Activated naive CD8-positive, alpha-beta T cell treated with anti-CD3 and anti-CD28 coated beads, Interleukin-2, amount 10 ng/mL, durations not matched to agents 7 days and 5 days (primary cell): ENCODE data around the gene HLCS. TPM values are rescaled to one million over a fixed set of nuclear protein-coding genes. Genes with fewer than 3 reads are reported as not detected.

Experiments
- ATAC-seq: fragments of 150-1000 bp; cut with Tn5 transposase; one replicate; pipeline ENCODE4 v1.10.0; 2021; ENCODE audit warnings: low read depth, moderate library complexity
- POLR2A ChIA-PET: fragments of 350-600 bp; sonication (Branson Sonifier 250); formaldehyde crosslinking; loops from one replicate; lab custom pipeline; 2021; ENCODE audit warnings: antibody characterized with exemption; lab: Charles Lee
- DNase-seq: peaks from one replicate; pipeline ENCODE4 v3.0.0; 2021
- H3K27ac Mint-ChIP-seq: one replicate; pipeline ENCODE4 v1.8.0; 2022; ENCODE audit warnings: mild to moderate bottlenecking, mixed read lengths
- H3K27me3 Mint-ChIP-seq: one replicate; pipeline ENCODE4 v1.8.0; 2022; ENCODE audit warnings: mild to moderate bottlenecking, moderate library complexity, mixed read lengths
- H3K36me3 Mint-ChIP-seq: one replicate; pipeline ENCODE4 v1.8.0; 2021; ENCODE audit warnings: mild to moderate bottlenecking, mixed read lengths
- H3K4me1 Mint-ChIP-seq: one replicate; pipeline ENCODE4 v1.8.0; 2021; ENCODE audit warnings: mixed read lengths
- H3K4me3 Mint-ChIP-seq: one replicate; pipeline ENCODE4 v1.8.0; 2022; ENCODE audit warnings: mild to moderate bottlenecking, moderate library complexity, mixed read lengths
- H3K9me3 Mint-ChIP-seq: one replicate; pipeline ENCODE4 v1.8.0; 2021; ENCODE audit warnings: mixed read lengths
- total RNA-seq, 2 experiments: library from RNA; stranded (reverse); gene quantifications; one replicate each; pipeline ENCODE4 v1.2.3, GENCODE V29; 2021

The HLCS gene
- total RNA-seq, 2 experiments from 2014 or later, result 17.4 to 17.8 TPM

GRCh38 chr21:36754241-36754898 lies 212.1 kb downstream of the HLCS start:
- ATAC-seq (no peak), DNase-seq (no peak)
- Mint-ChIP-seq H3K36me3 (no peaks in the 10 kb centered on the region), H3K27me3 (peaks cover 4% of the 10 kb centered on the region), H3K4me3 (no peak overlapping the region), H3K27ac (no peak overlapping the region), H3K4me1 (peaks cover 5% of the 10 kb centered on the region), H3K9me3 (no peaks in the 10 kb centered on the region)
- POLR2A ChIA-PET, result no interaction called here

GRCh38 chr21:36753556-36753955 lies 212.9 kb downstream of the HLCS start:
- Mint-ChIP-seq H3K27ac (no peak overlapping the region), H3K4me3 (no peak overlapping the region), H3K27me3 (peaks cover 11% of the 10 kb centered on the region), H3K4me1 (no peaks in the 10 kb centered on the region), H3K9me3 (no peaks in the 10 kb centered on the region), H3K36me3 (no peaks in the 10 kb centered on the region)
- DNase-seq, result no peak
- POLR2A ChIA-PET, result no interaction called here
- no peak for ATAC-seq

GRCh38 chr21:36751383-36751782 lies 215.1 kb downstream of the HLCS start:
- H3K27me3 Mint-ChIP-seq, result peaks cover 25% of the 10 kb centered on the region
- H3K9me3 Mint-ChIP-seq, result no peaks in the 10 kb centered on the region
- H3K4me3 Mint-ChIP-seq, result no peak overlapping the region
- no peaks in the 10 kb centered on the region for H3K36me3 Mint-ChIP-seq
- POLR2A ChIA-PET, result no interaction called here
- no peak for DNase-seq
- no peak for ATAC-seq
- peaks cover 2% of the 10 kb centered on the region for H3K4me1 Mint-ChIP-seq
- no peak overlapping the region for H3K27ac Mint-ChIP-seq

- Mint-ChIP-seq H3K4me3 (no peak overlapping the region), H3K4me1 (peaks cover 2% of the 10 kb centered on the region), H3K27me3 (peaks cover 32% of the 10 kb centered on the region), H3K27ac (no peak overlapping the region), H3K9me3 (no peaks in the 10 kb centered on the region), H3K36me3 (no peaks in the 10 kb centered on the region)
- no peak for DNase-seq
- ATAC-seq, result no peak
- POLR2A ChIA-PET, result interaction anchor here (0.6 kb wide), 1 partner anchor 67 kb away, joined by 4 read pairs; no protein-coding TSS in a partner anchor
Observed at GRCh38 chr21:36750576-36750959, 215.9 kb downstream of the HLCS start.

- Mint-ChIP-seq H3K27me3 (peaks cover 35% of the 10 kb centered on the region), H3K4me3 (no peak overlapping the region), H3K4me1 (peaks cover 2% of the 10 kb centered on the region), H3K36me3 (no peaks in the 10 kb centered on the region), H3K9me3 (no peaks in the 10 kb centered on the region), H3K27ac (no peak overlapping the region)
- no peak for DNase-seq
- ATAC-seq, result no peak
- POLR2A ChIA-PET, result no interaction called here
Observed at GRCh38 chr21:36749935-36750575, 216.4 kb downstream of the HLCS start.

- H3K4me1 Mint-ChIP-seq, result peaks cover 2% of the 10 kb centered on the region
- H3K4me3 Mint-ChIP-seq, result peak overlapping the region; percentile 32
- peak; percentile 83 for ATAC-seq
- no peaks in the 10 kb centered on the region for H3K9me3 Mint-ChIP-seq
- no peak overlapping the region for H3K27ac Mint-ChIP-seq
- POLR2A ChIA-PET, result no interaction called here
- peak; percentile 76 for DNase-seq
- H3K27me3 Mint-ChIP-seq, result peaks cover 47% of the 10 kb centered on the region
- no peaks in the 10 kb centered on the region for H3K36me3 Mint-ChIP-seq
Observed at GRCh38 chr21:36747815-36748383, 218.6 kb downstream of the HLCS start.

- Mint-ChIP-seq H3K27ac (no peak overlapping the region), H3K27me3 (peaks cover 47% of the 10 kb centered on the region), H3K36me3 (no peaks in the 10 kb centered on the region), H3K4me3 (peak overlapping the region; percentile 29), H3K9me3 (no peaks in the 10 kb centered on the region), H3K4me1 (peaks cover 2% of the 10 kb centered on the region)
- DNase-seq (no peak), ATAC-seq (peak; percentile 37)
- POLR2A ChIA-PET, result no interaction called here
Observed at GRCh38 chr21:36747041-36747814, 219.2 kb downstream of the HLCS start.

GRCh38 chr21:36745459-36745858 lies 221.0 kb downstream of the HLCS start:
- ATAC-seq, result no peak
- H3K9me3 Mint-ChIP-seq, result no peaks in the 10 kb centered on the region
- DNase-seq, result no peak
- H3K27me3 Mint-ChIP-seq, result peaks cover 50% of the 10 kb centered on the region
- POLR2A ChIA-PET, result no interaction called here
- H3K36me3 Mint-ChIP-seq, result no peaks in the 10 kb centered on the region
- H3K4me1 Mint-ChIP-seq, result peaks cover 2% of the 10 kb centered on the region
- H3K27ac Mint-ChIP-seq, result no peak overlapping the region
- no peak overlapping the region for H3K4me3 Mint-ChIP-seq

- Mint-ChIP-seq H3K27me3 (peaks cover 50% of the 10 kb centered on the region), H3K9me3 (no peaks in the 10 kb centered on the region), H3K4me3 (no peak overlapping the region), H3K36me3 (no peaks in the 10 kb centered on the region), H3K4me1 (peaks cover 2% of the 10 kb centered on the region), H3K27ac (no peak overlapping the region)
- no peak for DNase-seq
- ATAC-seq, result no peak
- POLR2A ChIA-PET, result no interaction called here
Observed at GRCh38 chr21:36744560-36745231, 221.8 kb downstream of the HLCS start.

- no peaks in the 10 kb centered on the region for H3K36me3 Mint-ChIP-seq
- H3K4me1 Mint-ChIP-seq, result peaks cover 2% of the 10 kb centered on the region
- no peak overlapping the region for H3K27ac Mint-ChIP-seq
- POLR2A ChIA-PET, result no interaction called here
- H3K4me3 Mint-ChIP-seq, result no peak overlapping the region
- DNase-seq, result no peak
- no peak for ATAC-seq
- peaks cover 47% of the 10 kb centered on the region for H3K27me3 Mint-ChIP-seq
- no peaks in the 10 kb centered on the region for H3K9me3 Mint-ChIP-seq
Observed at GRCh38 chr21:36744190-36744559, 222.3 kb downstream of the HLCS start.

- Mint-ChIP-seq H3K27ac (no peak overlapping the region), H3K36me3 (no peaks in the 10 kb centered on the region), H3K4me3 (no peak overlapping the region), H3K9me3 (no peaks in the 10 kb centered on the region), H3K4me1 (peaks cover 2% of the 10 kb centered on the region), H3K27me3 (peaks cover 43% of the 10 kb centered on the region)
- DNase-seq, result no peak
- POLR2A ChIA-PET, result no interaction called here
- no peak for ATAC-seq
Observed at GRCh38 chr21:36743446-36743845, 223.0 kb downstream of the HLCS start.

GRCh38 chr21:36743008-36743407 lies 223.5 kb downstream of the HLCS start:
- Mint-ChIP-seq H3K27me3 (peaks cover 40% of the 10 kb centered on the region), H3K27ac (no peak overlapping the region), H3K4me3 (no peak overlapping the region), H3K4me1 (no peaks in the 10 kb centered on the region), H3K36me3 (no peaks in the 10 kb centered on the region), H3K9me3 (no peaks in the 10 kb centered on the region)
- DNase-seq (no peak), ATAC-seq (no peak)
- POLR2A ChIA-PET, result no interaction called here

GRCh38 chr21:36741506-36741905 lies 225.0 kb downstream of the HLCS start:
- DNase-seq, result no peak
- Mint-ChIP-seq H3K27me3 (peaks cover 34% of the 10 kb centered on the region), H3K36me3 (no peaks in the 10 kb centered on the region), H3K4me1 (no peaks in the 10 kb centered on the region), H3K4me3 (no peak overlapping the region), H3K27ac (no peak overlapping the region), H3K9me3 (no peaks in the 10 kb centered on the region)
- ATAC-seq, result no peak
- POLR2A ChIA-PET, result no interaction called here
